ENCODE measurements around the gene PLEKHO2.
"Not testable (repeated sequence)": the region's sequence is repeated elsewhere in the genome, so short reads cannot be mapped to it uniquely, and the experiment has no call there.

Gene PLEKHO2, protein sequence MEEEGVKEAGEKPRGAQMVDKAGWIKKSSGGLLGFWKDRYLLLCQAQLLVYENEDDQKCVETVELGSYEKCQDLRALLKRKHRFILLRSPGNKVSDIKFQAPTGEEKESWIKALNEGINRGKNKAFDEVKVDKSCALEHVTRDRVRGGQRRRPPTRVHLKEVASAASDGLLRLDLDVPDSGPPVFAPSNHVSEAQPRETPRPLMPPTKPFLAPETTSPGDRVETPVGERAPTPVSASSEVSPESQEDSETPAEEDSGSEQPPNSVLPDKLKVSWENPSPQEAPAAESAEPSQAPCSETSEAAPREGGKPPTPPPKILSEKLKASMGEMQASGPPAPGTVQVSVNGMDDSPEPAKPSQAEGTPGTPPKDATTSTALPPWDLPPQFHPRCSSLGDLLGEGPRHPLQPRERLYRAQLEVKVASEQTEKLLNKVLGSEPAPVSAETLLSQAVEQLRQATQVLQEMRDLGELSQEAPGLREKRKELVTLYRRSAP

DNA sequence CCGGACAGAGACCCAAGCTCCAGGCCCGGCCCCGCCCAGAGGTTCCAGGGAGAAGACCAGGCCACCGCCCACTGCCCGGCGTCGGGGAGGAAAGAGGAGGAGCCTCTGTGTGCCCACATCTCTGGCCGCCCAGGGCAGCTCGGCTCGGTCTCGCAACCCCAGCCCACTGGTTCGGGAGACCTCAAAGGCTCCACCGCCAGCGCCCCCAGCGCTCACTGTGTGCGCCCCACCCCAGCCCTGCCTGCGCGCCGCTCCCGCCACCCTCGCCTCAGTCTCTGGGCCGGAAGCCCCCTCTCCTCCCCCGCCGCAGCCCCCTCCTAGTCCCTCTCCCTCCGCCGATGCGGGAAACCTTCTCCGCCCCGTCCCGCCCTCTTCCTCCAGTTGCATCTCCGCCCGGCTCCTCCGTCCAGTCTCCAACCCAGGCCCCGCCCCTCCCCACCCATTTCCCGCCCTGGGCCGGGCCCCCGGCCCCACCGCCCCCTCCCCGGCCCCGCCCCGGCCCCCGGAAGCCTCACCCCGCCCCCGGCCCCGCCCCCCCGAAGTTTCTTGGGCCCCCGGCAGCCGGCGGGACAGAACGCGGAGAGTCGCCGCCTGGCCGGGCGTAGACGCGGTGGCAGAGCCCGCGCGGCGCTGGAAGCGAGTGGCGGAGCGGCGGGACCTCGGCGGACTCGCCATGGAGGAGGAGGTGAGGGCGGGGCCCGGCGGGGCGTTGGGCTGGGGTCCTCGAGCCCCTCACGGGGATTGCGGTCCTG lies at the start of gene PLEKHO2:
Gene PLEKHO2, plus strand, starts transcription at position 572 of the 752 bp plus-strand sequence. Its CDS starts 102 bp downstream, at position 674.
- DNase-seq = peak; percentile 86

DNA sequence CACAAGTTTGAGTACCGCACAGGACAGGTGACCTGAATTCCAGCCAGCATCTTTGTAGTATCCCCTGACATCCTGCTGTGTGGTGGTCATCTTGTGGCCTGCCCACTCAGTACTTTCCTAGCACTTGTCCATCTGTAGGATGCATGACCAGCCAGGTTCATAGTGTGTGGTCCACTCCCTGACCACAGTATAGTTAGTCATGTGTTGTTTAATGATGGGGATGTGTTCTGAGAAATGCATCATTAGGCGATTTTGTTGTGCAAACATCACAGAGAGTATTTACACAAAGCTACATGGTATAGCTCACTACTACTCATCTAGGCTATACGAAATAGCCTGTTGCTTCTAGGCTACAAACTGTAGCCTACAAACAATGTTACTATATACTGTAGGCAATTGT lies 49.4 kb upstream of the PLEKHO2 start:
- DNase-seq = no peak

DNA sequence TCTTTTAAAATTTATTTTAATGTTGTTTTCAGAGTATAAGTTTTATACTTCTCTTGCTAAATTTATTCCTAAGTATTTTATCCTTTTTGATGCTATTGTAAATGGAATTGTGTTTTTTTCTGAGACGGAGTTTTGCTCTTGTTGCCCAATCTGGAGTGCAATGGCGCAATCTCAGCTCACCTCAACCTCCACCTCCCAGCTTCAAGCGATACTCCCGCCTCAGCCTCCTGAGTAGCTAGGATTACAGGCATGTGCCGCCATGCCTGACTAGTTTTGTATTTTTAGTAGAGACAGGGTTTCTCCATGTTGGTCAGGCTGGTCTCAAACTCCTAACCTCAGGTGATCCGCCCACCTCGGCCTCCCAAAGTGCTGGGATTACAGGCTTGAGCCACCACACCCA lies 46.4 kb upstream of the PLEKHO2 start:
- not testable (repeated sequence) for DNase-seq

DNA sequence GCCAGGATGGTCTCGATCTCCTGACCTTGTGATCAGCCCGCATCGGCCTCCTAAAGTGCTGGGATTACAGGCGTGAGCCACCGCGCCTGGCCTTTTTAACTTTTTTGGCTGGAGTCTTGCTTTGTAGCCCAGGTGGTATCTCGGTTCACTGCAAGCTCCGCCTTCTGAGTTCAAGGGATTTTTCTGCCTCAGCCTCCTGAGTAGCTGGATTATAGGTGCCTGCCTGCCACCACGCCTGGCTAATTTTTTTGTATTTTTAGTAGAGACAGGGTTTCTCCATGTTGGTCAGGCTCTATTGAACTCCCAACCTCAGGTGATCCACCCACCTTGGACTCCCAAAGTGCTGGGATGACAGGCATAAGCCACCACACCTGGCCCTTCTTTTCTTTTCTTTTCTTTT lies 45.8 kb upstream of the PLEKHO2 start:
- not testable (repeated sequence) for DNase-seq

DNA sequence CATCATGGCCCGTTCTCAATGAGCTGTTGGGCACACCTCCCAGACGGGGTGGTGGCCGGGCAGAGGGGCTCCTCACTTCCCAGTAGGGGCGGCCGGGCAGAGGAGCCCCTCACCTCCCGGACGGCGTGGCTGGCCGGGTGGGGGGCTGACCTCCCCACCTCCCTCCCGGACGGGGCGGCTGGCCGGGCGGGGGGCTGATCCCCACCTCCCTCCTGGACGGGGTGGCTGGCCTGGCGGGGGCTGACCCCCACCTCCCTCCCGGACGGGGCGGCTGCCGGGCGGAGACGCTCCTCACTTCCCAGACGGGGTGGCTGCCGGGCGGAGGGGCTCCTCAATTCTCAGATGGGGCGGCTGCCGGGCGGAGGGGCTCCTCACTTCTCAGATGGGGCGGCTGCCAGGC lies 42.8 kb upstream of the PLEKHO2 start:
- not testable (repeated sequence) for DNase-seq

DNA sequence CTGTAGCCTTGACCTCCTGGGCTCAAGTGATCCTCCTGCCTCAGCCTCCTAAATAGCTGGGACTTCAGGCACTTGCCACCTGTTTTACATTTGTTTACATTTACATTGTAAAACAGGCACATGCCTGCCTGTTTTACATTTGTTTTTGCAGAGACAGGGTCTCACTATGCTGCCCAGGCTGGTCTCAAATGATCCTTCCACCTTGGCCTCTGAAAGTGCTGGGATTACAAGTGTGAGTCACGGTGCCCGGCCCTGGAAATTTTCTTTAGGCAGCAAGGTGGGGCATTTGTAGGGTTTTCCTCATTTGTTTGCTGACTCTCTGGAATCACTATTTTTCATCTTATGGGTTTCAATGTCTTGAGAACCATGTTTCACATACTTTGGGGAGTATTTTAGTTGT lies 41.2 kb upstream of the PLEKHO2 start:
- DNase-seq = no peak

DNA sequence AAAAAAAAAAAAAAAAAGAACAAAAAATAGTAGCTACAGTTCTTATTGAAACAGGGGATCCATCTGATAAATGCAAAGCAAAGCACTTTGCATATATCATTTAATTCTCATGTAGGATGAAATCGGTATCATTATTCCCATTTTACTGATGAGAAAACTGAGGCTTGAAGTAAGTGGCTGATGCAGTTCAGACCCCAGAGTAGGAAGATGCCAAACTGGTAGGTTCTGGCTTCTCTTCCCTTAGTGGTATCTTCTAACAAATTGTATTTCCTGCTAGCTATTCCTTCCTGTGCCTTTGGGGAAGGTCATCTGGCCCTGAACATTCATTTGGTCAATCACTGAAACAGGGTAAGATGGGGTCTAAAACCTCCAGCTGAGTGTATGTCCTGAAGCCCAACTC lies 38.2 kb upstream of the PLEKHO2 start:
- no peak for DNase-seq

DNA sequence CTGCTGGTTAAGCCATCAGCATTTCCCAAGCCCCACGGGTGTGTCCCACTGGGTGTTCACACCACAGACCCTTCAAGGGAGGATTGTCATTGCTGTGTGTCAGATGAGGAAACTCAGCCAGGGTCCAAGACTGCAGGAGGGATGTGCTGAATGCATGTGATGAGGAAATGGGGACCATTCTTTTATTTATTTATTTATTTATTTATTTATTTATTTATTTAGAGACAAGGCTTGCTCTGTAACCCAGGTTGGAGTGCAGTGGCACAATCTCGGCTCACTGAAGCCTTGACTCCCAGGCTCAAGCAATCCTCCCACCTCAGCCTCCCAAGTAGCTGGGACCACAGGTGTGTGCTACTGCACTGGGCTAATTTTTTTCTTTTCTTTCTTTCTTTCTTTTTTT lies 37.1 kb upstream of the PLEKHO2 start:
- no peak for DNase-seq

DNA sequence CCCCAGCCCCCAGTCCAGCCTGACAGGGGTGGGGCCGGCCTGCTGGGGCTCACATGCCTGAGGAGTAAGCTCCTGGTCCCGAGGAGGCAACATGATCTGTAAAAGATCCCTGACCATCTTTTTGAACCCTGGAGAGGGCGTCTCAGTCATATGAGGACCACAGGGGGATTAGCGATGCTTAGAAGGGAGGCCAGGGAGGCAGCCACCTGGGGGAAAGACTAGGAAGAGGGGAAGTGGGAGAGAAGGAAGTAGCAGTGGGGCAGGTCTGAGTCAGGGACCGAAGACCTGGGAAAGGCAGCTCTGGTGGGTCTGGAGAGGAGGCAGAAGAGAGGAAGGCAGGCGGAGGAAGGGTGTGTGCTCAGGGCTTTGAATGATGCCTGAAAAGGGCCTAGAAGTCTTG lies 35.2 kb upstream of the PLEKHO2 start:
- no peak for DNase-seq

DNA sequence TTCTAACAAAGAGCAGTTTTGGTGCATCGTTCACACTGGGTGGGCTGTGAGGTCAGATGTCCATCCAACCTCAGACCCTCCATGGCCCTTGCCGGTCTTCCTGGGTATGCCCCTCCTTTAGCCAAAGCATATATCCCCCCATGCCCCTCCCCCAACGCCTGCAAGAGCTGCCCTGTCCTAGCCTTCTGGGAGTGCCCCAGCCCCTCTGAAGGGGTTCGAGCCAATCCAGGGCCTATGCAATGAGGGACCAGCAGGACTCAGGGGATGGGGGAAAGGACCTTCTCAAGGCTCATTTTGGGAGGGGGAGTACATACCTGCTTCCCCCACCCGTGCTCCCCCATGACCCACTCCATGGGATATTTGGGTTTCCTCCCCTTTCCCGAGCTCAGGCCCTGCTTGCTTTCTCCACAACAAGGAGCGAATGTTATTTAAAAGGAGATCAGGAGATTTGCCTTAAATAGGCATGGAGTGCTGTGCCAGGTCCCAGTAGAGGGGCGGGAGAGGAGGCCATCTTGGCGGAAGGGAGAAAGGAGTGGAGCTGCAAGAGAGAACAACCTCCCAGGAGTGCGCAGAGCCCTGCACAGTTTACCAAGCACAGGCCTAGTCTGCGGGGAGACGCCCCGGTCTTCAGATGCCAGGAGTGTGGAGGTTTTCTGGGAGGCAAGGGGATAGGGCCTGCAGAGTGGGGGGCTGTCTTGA lies 34.5 kb upstream of the PLEKHO2 start:
- DNase-seq = no peak

DNA sequence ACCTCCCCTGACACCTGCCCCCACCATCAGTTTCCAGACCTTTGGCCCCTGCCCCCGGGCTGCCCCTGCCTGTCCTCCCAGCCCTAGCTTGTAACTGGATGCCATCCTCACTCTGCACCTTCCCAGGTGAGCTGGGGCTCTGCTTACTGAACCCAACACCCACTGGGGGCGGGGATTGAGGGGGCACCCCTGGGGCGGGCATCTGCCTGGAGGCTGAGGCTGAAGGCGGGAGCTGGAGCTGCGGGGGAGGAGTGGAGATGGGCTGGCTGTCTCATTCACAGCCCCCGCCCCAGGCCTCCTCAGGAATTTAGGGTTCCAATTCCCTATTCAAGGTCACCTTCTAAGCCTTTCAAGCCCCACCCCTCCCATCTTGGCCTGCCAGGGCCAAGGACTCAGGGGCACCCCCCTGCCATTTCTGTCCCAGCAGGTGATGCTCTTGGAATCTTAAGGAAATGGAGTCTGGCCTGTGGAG lies 33.9 kb upstream of the PLEKHO2 start:
- DNase-seq = no peak

DNA sequence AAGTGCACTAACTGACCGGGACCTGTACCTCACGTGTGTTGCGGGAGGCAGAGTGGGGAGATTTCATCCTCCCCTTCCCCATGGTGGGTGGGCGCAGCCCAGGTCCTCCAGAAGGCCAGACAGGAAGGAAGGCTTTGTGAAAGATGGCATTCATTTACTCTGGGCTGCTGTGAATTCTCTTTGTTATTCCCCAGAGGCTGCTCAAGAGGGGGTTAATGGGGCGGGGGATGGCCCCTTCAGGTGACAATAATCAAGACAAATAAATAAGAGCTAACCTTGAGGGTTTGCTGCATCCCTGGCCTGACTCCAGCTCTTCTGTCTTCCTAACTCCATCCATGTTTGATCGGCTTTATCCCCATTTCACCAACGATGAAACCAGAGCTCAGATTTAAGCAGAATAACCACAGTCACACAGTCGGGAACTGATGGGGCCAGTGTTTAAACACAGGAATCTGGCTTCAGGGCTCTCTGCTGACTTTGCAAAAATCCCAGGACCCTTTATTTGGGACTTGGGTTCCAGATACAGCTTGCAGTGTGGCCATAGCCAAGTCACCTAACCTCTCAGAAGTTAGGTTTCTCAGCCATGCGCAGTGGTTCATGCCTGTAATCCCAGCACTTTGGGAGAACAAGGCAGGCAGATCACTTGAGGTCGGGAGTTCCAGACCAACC lies 32.8 kb upstream of the PLEKHO2 start:
- no peak for DNase-seq

DNA sequence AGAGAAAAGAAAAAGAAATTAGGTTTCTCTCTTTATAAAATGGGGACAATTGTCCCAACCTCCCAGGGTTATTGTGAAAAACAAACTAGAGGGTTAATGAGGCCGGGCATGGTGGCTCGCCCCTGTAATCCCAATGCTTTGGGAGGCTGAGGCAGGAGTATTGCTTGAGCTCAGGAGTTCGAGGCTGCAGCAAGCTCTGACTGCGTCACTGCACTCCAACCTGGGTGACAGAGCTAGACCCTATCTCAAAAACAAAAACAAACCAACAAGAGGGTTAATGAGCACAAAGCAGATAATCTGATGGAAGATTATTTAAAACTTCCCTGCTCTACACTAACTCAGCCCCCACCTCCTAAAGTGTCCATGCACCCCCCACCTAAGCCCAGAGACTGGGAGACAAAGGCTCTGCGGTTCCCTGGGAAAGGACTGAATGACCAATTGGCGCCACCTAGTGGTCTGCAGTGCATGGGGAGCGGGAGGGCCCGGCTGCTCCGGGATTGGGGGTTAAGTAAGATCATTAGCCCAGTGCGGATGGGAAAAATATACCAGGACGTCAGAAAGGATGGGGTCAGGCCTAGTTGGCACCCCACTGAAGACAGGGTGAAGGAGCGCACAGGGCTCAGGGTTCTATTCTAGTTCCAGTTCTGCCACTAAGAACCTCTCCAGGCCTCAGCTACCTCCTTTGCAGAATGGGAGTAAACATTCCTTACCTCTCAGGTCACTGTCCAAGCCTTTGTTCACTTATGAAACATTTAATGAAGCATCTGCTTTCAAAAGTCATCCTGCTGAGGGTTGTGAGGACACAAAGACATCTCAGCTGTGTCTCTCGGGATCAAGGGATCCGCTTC lies 31.8 kb upstream of the PLEKHO2 start:
- peak; percentile 77 for DNase-seq

DNA sequence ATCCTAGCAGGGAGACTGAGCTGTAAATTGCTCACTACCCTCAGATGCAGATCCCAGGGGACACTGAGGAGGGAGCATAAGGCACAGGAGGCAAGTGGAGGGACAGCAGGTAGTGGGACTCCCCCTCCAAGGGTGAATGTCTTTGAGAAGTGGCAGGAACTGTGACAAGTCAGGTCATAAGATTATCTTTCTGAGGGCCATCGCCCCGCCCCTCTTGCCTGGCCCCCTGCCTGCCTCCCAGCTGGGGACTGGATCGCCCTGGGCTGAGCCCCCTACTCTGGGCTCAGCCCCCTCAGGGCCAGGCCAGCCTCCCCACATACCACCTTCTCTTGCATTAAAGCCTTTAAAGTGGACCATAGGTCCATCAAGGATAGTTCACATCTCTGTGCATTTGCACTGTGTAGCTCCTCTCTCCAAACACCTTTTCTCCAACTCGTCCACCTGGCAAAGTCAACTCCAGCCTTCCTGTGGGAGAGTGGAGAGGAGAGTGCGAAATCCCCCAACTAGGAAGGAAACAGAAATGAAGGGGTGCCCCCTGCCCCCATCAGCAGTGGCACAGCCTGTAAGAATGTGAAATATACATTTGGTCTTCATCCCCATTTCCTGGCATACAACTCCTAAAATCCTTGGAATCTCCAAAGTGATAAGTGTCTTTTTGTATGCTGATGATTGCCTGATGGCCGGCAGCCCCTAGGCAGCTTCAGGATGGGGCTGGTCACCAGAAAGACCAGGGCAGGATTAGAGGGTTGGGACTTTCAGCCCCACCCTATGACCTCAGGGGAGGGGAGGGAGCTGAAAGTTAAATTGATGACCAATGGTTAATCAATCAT lies 31.0 kb upstream of the PLEKHO2 start:
- no peak for DNase-seq

DNA sequence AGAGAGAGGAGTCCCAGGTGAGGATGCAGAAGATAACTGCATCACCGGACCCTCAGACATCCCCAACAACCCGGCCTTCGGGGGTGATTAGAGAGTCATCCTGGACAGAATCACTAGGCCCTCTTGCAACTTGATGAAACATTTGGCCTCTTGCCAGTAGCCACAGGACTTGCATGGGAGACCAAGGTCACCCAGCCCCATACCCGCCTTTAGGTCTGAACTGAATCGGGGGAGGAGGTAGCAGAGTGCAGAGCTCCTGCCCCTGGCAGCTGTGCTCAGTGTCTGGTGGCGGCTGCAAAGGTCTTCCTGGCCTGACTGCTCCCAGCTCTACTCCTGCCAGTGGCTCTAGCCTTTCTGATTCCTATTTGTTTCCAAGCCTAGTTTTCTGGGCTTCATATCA lies 28.6 kb upstream of the PLEKHO2 start:
- DNase-seq = no peak

DNA sequence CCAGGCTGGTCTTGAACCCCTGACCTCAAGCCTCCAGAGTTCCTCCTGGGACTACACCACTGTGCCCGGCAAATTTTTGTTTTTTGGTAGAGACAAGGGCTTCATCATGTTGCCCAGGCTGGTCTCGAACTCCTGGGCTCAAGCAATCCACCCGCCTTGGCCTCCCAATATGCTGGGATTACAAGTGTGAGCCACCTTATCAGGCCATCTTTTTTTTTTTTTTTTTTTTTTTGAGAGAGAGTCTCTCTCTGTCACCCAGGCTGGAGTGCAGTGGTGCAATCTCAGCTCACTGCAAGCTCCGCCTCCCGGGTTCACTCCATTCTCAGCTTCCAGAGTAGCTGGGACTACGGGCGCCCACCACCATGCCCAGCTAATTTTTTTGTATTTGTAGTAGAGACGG lies 27.4 kb upstream of the PLEKHO2 start:
- DNase-seq = not testable (repeated sequence)

DNA sequence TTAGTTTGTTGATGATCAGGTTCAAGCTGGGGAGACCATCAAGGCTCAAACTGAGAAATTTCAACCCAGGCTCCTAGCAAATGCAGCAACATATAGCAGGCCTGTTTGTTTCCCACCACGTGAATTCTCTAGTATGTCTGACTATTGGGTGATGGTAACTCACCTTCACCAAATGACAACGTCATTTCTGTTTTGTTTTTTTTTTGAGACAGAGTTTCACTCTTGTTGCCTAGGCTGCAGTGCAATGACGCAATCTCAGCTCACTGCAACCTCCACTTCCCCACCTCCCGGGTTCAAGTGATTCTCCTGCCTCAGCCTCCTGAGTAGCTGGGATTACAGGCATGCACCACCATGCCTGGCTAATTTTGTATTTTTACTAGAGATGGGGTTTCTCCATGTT lies 26.8 kb upstream of the PLEKHO2 start:
- not testable (repeated sequence) for DNase-seq

DNA sequence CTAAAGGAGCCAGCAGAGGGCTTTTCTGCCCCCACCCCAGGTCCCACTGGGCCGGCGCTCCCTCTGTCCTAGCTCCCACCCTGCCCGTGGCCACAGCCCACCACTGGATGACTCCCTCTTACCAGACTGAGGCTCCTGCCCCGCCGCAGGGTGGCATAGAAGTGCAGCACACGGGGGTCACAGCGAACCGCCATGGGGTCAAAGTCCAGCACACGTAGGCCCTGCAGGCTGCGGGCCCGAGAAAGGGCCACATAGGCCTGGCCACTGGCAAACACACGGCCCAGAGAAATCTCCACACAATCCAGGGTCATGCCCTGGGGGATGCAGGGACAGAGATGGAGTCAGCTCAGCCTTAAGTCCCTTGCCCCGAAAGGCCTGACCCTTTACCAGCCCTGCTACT lies 25.3 kb upstream of the PLEKHO2 start:
- DNase-seq = no peak

DNA sequence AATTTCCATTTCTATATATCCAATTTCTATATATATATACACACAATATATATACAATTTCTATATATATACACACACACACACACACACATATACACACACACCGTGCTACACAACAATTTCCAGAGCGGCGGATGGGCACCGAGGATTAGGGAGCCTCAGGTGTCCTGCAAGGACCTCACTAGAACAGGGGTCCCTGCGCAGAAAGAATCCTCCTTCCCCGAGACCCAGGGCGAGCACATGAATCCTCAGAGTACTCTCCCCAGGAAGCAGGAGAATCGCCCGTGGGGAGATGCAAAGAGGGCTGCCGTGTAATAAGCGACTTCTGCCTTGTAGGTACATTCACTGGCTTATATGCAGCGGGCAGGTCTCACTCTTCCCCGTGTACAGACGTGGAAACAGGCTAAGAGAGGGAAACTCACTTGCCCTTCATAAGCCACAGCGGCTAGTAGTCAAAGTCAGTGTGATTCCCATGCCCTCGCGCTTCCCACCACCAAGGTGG lies 16.7 kb upstream of the PLEKHO2 start:
- DNase-seq = no peak

DNA sequence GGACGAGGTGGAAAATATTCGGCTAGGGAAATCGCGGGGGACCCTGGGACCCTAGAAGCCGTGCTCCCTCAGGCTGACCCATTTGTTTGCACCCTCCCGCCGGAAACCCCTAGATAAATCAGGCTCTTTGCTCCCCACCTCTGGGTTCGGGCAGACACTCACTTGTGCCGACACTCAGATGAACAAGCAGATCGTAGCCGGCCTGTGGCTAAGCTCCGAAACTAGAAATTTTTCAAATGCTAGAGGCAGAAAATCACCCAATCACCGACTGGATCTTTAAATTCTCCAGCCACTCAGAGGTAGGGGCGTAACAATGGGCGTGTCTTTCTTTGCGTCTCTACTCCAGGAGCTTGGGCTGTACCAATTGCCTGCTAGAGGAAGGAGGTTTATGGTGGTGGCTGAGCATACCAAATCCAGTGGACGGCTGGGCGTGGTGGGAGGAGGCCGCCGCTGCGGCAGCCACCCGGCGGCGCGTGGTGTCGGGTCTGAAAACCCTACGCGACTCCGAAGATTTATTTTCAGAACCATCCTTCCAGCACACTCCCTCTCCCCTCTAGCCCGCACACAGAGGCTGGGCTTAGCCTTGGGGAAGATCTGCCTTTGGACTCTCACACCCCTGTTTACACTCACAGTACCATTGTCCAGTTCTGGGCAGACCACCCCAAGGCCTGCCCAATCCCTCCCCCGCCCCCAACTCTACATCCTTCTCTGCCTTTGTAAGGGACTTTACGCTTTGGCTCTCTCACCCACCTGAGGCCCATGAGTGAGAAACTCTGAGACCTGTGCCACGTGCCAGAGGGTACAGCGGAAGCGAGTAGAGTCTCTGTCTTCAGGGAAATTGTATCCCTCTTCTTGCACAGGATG lies 16.1 kb upstream of the PLEKHO2 start, which contains the start of gene PIF1:
Gene PIF1, minus strand, starts transcription at position 217 of the 864 bp plus-strand sequence. CDS start 1,312 bp downstream, outside the sequence.
- DNase-seq = peak; percentile 77

Measured in activated CD4-positive, CD25-positive, alpha-beta regulatory T cell treated with anti-CD3 and anti-CD28 coated beads, Interleukin-2, amount 50 U/mL, for 72 hours (primary cell).